Spleen (tissue), 11 donors: ENCODE results near the gene CLIP2. TPM values are rescaled to one million over a fixed set of nuclear protein-coding genes. Genes with fewer than 3 reads are reported as not detected.

Source experiments
- DNase-seq: peaks from one replicate; pipeline ENCODE4 v3.0.0-alpha.2; 2020
- H3K27ac ChIP-seq, 8 donors: fragments of 200-600 bp; sonication (generic) in 7 of 8; 1 replicate in 4 of 8; 2 replicates in 4 of 8; pipeline versions ENCODE4 v1.5.0 to v1.8.0; 2016 to 2021; ENCODE audit warnings: inconsistent platforms in 4 of 8, mild to moderate bottlenecking in 4 of 8, moderate library complexity in 1 of 8
- H3K27me3 ChIP-seq, 7 donors: fragments of 200-600 bp; sonication (generic) in 6 of 7; replicated peaks in 1 of 7; 1 replicate in 4 of 7; 2 replicates in 3 of 7; pipeline versions ENCODE4 v1.5.0 to v1.8.0; 2016 to 2021; ENCODE audit warnings: inconsistent platforms in 3 of 7, mild to moderate bottlenecking in 1 of 7
- H3K36me3 ChIP-seq, 6 donors: fragments of 200-600 bp; sonication (generic) in 5 of 6; 1 replicate in 4 of 6; 2 replicates in 2 of 6; pipeline versions ENCODE4 v1.5.0 to v1.8.0; 2016 to 2021; ENCODE audit warnings: inconsistent platforms in 2 of 6
- H3K4me1 ChIP-seq, 6 donors: fragments of 200-600 bp; sonication (generic) in 5 of 6; 1 replicate in 3 of 6; 2 replicates in 3 of 6; pipeline versions ENCODE4 v1.5.0 to v1.8.0; 2016 to 2021; ENCODE audit warnings: inconsistent platforms in 3 of 6
- H3K4me3 ChIP-seq, 8 donors: fragments of 200-600 bp; sonication (generic) in 7 of 8; 1 replicate in 4 of 8; 2 replicates in 4 of 8; pipeline versions ENCODE4 v1.5.0 to v1.8.0; 2016 to 2021; ENCODE audit warnings: inconsistent platforms in 4 of 8, mild to moderate bottlenecking in 4 of 8, moderate library complexity in 2 of 8
- H3K9me3 ChIP-seq, 8 donors: fragments of 200-600 bp; sonication (generic) in 7 of 8; 1 replicate in 4 of 8; 2 replicates in 4 of 8; pipeline versions ENCODE4 v1.5.0 to v1.8.0; 2016 to 2021; ENCODE audit warnings: inconsistent platforms in 4 of 8
- POLR2A ChIP-seq, 3 donors: fragments of 450-650 bp; IDR thresholded peaks; one replicate each; pipeline ENCODE4 v1.5.1; 2017; ENCODE audit warnings: antibody characterized with exemption in 3 of 3, mild to moderate bottlenecking in 1 of 3
- POLR2AphosphoS5 ChIP-seq, 3 donors: sonication (generic); formaldehyde crosslinking; IDR thresholded peaks; one replicate each; pipeline ENCODE4 v1.5.1; 2017; ENCODE audit warnings: antibody characterized with exemption in 3 of 3
- WGBS, 5 donors: extraction: QIAGEN DNeasy Blood & Tissue Kit in 3 of 5; methylation state at CpG; one replicate each; pipeline versions ENCODE4 v1.1.5 to v1.1.7; 2013 to 2018; 5-methylcytosine and 5-hydroxymethylcytosine counted together
- intact Hi-C: fragments of 100-400 bp; cut with DNase I; formaldehyde crosslinking; loops from one replicate; pipeline ENCODE4 v1.15.0; 2023; ENCODE audit warnings: low total_unique reads
- polyA plus RNA-seq, 3 donors: library from polyadenylated mRNA; stranded (reverse); fragments of 200-250 nt; gene quantifications; one replicate each; pipeline ENCODE4 v1.2.1, GENCODE V29; 2013
- total RNA-seq, 7 donors: library from RNA; depleted of rRNA in 3 of 7; stranded (reverse); fragments of >200 nt in 3 of 7; fragmentation: NEBNext Ultra II Directional in 4 of 7; extraction: Animal tissue kit (Norgen Biotek cat#: 25700) in 4 of 7; gene quantifications; one replicate each; pipeline versions ENCODE4 v1.1.0 to v1.2.1, GENCODE V29; 2016 to 2021
- TF ChIP-seq, protein P1 (sequence below), 11 experiments: fragments of 200-600 bp in 7 of 11; fragments of 450-650 bp in 4 of 11; sonication (generic) in 4 of 11; IDR thresholded peaks in 8 of 11; conservative IDR thresholded peaks in 3 of 11; 1 replicate in 7 of 11; 2 replicates in 4 of 11; pipeline versions ENCODE4 v1.4.0 to v1.8.0; 2016 to 2021; ENCODE audit warnings: antibody characterized with exemption in 11 of 11, inconsistent platforms in 4 of 11, mild to moderate bottlenecking in 1 of 11
- donor health status: healthy with polysubstance abuse.
- donor health status: DM: no; HTN: no; CAD: no; lungs with moderate emphysema.
- donor health status: DM: no; HTN: no; CAD: no.
- donor health status: Bipolar disorder and iron deficiency.
- donor health status: healthy.
- donor health status: DM: no; HTN: no; CAD: no.
- donor health status: DM: yes; HTN: yes; CAD: no.

CLIP2 gene
- total and polyA plus RNA-seq, 10 donors, result 2.7 to 18.6 (median 16.9) TPM

DNA sequence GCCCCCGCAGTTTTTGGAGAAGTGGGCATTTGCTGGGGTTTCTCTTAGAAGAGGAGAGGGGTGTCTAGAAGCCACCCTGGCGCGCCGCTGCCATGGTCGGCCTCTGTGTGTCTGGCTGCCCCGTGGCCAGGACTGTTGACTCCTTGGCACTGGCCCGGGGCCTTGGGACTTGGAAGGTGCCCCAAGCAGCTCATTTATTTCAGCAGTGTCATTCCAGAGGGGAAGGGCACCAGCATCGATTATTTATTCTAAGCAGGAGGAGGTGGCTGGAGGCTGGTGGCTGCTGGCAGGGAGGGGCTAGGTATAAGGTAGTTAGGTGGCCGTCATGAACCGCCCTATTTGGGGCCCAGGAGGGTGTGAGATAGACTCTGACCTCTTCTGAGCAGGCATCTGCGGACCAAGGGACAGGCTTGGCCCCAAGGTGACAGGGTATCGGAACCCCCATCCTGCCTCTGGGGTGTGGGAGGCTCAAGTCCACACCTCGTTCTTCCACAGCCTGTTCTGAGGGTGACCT lies 166.1 kb downstream of the CLIP2 start:
- WGBS, 5 donors, result 70 to 88% (median 84%) methylated on average over 8 to 13 of the region's 13 CpGs
- Histone ChIP-seq H3K27ac (peak overlapping the region in 2 of 8 donors; percentile 66 to 75), H3K9me3 (no peaks in the 10 kb centered on the region), H3K36me3 (no peaks in the 10 kb centered on the region), H3K27me3 (peaks cover 0 to 32% (median 16%) of the 10 kb centered on the region in 7 donors), H3K4me3 (peak overlapping the region in 1 of 8 donors; percentile 84), H3K4me1 (peaks cover 6 to 32% (median 22%) of the 10 kb centered on the region in 6 donors)
- TF ChIP-seq POLR2AphosphoS5 (IDR thresholded peaks at IDR 0.05) (no peak), POLR2A (IDR thresholded peaks at IDR 0.05) (no peak)
- TF ChIP-seq, protein P1, sequence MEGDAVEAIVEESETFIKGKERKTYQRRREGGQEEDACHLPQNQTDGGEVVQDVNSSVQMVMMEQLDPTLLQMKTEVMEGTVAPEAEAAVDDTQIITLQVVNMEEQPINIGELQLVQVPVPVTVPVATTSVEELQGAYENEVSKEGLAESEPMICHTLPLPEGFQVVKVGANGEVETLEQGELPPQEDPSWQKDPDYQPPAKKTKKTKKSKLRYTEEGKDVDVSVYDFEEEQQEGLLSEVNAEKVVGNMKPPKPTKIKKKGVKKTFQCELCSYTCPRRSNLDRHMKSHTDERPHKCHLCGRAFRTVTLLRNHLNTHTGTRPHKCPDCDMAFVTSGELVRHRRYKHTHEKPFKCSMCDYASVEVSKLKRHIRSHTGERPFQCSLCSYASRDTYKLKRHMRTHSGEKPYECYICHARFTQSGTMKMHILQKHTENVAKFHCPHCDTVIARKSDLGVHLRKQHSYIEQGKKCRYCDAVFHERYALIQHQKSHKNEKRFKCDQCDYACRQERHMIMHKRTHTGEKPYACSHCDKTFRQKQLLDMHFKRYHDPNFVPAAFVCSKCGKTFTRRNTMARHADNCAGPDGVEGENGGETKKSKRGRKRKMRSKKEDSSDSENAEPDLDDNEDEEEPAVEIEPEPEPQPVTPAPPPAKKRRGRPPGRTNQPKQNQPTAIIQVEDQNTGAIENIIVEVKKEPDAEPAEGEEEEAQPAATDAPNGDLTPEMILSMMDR (IDR thresholded peaks at IDR 0.05 in 8 of 11, conservative IDR thresholded peaks at IDR 0.05 in 3 of 11), result no peak
- intact Hi-C loops, result loop anchor here (10.0 kb wide), 1 partner anchor 109 kb away; no protein-coding TSS in a partner anchor
- no peak for DNase-seq

Other genes starting within 250 kb of the CLIP2 start
- gene LIMK1, start 205.6 kb upstream of the CLIP2 start, total RNA-seq, result 10 to 100 TPM; 33.1 to 45.8 (median 41.0) TPM
- gene LIMK1, start 205.6 kb upstream of the CLIP2 start, polyA plus RNA-seq, result 10 to 100 TPM; 15.2 to 24.6 (median 15.2) TPM
- gene EIF4H, start 115.1 kb upstream of the CLIP2 start, total RNA-seq, result 100 to 1,000 TPM; 179 to 224 (median 197) TPM
- 100 to 1,000 TPM in 1 of 3 donors, 10 to 100 TPM in 2; 75.5 to 133 (median 98.4) TPM for gene EIF4H, start 115.1 kb upstream of the CLIP2 start, polyA plus RNA-seq
- 100 to 1,000 TPM in 1 of 7 donors, 10 to 100 TPM in 6; 58.9 to 100 (median 76.4) TPM for gene LAT2, start 79.4 kb upstream of the CLIP2 start, total RNA-seq
- 100 to 1,000 TPM; 108 to 130 (median 127) TPM for gene LAT2, start 79.4 kb upstream of the CLIP2 start, polyA plus RNA-seq
- gene RFC2, start 35.0 kb upstream of the CLIP2 start, total RNA-seq, result 10 to 100 TPM in 6 of 7 donors, 1 to 10 TPM in 1; 7.5 to 24.7 (median 19.0) TPM
- gene RFC2, start 35.0 kb upstream of the CLIP2 start, polyA plus RNA-seq, result 10 to 100 TPM; 17.0 to 25.0 (median 23.2) TPM
- gene GTF2IRD1, start 164.5 kb downstream of the CLIP2 start, total RNA-seq, result 1 to 10 TPM; 2.9 to 6.6 (median 4.6) TPM
- gene GTF2IRD1, start 164.5 kb downstream of the CLIP2 start, polyA plus RNA-seq, result 1 to 10 TPM; 2.4 to 3.1 (median 2.6) TPM